Measurements from ENCODE around the gene MPL. TPM values are rescaled to one million over a fixed set of nuclear protein-coding genes. Genes with fewer than 3 reads are reported as not detected.
A peak's percentile ranks its signal among the peaks of the same experiment; 100 is the strongest.

Gene MPL
- total and polyA plus RNA-seq, 2 of the 13 experiments (the other 11 are each of a cell fraction or from before 2014, with no cell fraction given), result not detected

- no peak for TF ChIP-seq TEF (CRISPR knock-in tag; IDR thresholded peaks at IDR 0.05)
- no peak for TF ChIP-seq ZNF414 (CRISPR knock-in tag; IDR thresholded peaks at IDR 0.05)
- TF ChIP-seq ZFP62 (CRISPR knock-in tag; IDR thresholded peaks at IDR 0.05), result no peak
- TF ChIP-seq MAX (IDR thresholded peaks at IDR 0.05), result peak; percentile 59; the same call in 1 of the 2 replicates
- TF ChIP-seq SNAPC4 (CRISPR knock-in tag; IDR thresholded peaks at IDR 0.05), result 0 out of 2 replicates have a peak, but pooled peaks have one; percentile 35
- TF ChIP-seq POGK (CRISPR knock-in tag; conservative IDR thresholded peaks at IDR 0.05), result 0 out of 2 replicates have a peak, but pooled peaks have one; percentile 14
- no peak for TF ChIP-seq ZNF446 (CRISPR knock-in tag; IDR thresholded peaks at IDR 0.05)
- TF ChIP-seq NAIF1 (CRISPR knock-in tag; IDR thresholded peaks at IDR 0.05; ENCODE audit: borderline replicate concordance), result no peak
- no peak for TF ChIP-seq HMGA1 (CRISPR knock-in tag; conservative IDR thresholded peaks at IDR 0.05)
- TF ChIP-seq CSRNP1 (CRISPR knock-in tag; IDR thresholded peaks at IDR 0.05), result no peak
- TF ChIP-seq JUN (CRISPR knock-in tag; IDR thresholded peaks at IDR 0.05), result 0 out of 2 replicates have a peak, but pooled peaks have one; percentile 4
- peak; percentile 92 for TF ChIP-seq HNRNPK (IDR thresholded peaks at IDR 0.05; ENCODE audit: low read depth, low read length, poor library complexity, severe bottlenecking)
- TF ChIP-seq EED (CRISPR knock-in tag; IDR thresholded peaks at IDR 0.05), result 0 out of 2 replicates have a peak, but pooled peaks have one; percentile 25
- no peak for TF ChIP-seq HNF1B (CRISPR knock-in tag; IDR thresholded peaks at IDR 0.05)
- TF ChIP-seq HNRNPLL (IDR thresholded peaks at IDR 0.05; ENCODE audit: low read depth, low read length, poor library complexity, severe bottlenecking), result peak; percentile 29
Observed at GRCh38 chr1:43367026-43367903, 29.6 kb downstream of the MPL start (continued).

All from HepG2 (cell line).